ENCODE results near the gene HMX1.

The HMX1 gene

DNA sequence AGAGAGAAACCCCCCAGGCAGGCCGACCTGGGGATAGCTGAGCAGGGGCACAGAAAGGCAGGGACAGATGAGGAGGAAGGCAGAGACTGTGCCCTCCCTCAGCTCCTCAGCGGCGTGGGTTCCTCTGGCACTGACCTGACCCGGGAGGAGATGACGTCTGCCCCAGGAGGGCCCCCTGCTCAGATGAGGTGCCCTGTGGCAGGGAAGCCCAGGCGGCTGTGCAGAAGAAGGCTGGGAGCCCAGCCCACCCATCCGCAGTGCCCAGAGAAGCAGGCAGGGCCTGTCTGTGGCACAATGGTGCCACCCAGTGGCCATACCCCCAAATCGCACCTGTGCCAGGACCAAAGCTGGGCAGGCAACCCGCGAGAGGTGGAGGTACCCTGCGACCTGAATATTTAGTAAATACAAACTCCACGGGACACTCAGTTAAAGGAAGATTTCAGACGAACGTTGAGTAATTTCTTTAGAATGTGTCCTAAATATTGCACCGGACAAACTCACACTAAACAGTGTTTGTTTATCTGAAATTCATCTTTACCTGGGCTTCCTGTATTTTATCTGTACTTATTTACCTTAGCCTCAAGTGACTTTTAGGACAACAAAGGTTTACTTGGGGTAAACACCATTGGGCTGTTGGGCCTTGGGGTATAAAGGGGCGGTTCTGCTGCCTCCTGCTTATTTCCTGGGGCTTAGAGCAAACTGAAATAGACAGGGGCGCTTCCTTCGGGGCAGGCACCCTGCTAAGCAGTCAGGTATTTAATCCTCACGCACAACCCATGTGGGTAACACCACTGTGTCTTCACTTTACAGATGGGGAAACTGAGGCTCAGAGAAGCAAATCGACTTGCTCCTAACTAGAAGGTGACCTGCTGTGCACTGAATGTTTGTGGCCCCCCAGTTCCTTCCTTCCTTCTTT lies 46.5 kb upstream of the HMX1 start:
- H3K27ac ChIP-seq, result no peak overlapping the region
- DNase-seq, result peak; percentile 32 to 66
- no peaks in the 10 kb centered on the region for H3K4me1 ChIP-seq
- TF ChIP-seq, protein P1, sequence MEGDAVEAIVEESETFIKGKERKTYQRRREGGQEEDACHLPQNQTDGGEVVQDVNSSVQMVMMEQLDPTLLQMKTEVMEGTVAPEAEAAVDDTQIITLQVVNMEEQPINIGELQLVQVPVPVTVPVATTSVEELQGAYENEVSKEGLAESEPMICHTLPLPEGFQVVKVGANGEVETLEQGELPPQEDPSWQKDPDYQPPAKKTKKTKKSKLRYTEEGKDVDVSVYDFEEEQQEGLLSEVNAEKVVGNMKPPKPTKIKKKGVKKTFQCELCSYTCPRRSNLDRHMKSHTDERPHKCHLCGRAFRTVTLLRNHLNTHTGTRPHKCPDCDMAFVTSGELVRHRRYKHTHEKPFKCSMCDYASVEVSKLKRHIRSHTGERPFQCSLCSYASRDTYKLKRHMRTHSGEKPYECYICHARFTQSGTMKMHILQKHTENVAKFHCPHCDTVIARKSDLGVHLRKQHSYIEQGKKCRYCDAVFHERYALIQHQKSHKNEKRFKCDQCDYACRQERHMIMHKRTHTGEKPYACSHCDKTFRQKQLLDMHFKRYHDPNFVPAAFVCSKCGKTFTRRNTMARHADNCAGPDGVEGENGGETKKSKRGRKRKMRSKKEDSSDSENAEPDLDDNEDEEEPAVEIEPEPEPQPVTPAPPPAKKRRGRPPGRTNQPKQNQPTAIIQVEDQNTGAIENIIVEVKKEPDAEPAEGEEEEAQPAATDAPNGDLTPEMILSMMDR (IDR thresholded peaks at IDR 0.05), result peak; percentile 43 to 73
- H3K4me3 ChIP-seq, result no peak overlapping the region
- intact Hi-C loops (cut with DNase I; ENCODE audit: low total_unique reads), result no loop called here
- peaks cover 0 to 72% of the 10 kb centered on the region in 2 donors for H3K27me3 ChIP-seq
- H3K9me3 ChIP-seq, result peaks cover 0 to 9% (median 7%) of the 10 kb centered on the region in 3 donors
- H3K36me3 ChIP-seq, result no peaks in the 10 kb centered on the region

DNA sequence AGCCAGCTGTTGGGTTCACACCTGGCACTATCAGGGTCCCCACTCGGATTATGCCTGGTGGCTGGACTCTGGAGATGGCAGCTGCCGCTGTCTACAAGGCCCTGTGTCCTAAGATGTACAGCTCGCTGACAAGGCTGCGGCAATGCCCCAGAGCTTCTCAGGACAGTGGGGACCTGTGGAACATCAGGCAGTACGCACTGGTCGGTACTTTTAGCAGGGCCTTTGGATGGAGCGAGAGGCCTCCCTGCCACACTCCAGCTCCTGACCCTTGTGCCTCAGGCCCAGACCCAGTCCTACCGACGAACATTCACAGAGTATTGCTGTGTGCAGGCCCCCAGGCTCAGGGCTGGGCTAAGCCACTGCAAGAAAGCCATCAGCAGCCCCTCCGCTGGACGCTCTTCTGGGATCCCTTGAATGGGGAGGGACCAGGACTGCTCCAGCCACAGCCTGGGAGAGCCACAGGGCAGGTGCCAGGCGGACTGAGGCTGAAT lies 45.7 kb upstream of the HMX1 start:
- H3K9me3 ChIP-seq, result peaks cover 0 to 1% (median 0%) of the 10 kb centered on the region in 3 donors
- no peaks in the 10 kb centered on the region for H3K36me3 ChIP-seq
- H3K4me1 ChIP-seq, result no peaks in the 10 kb centered on the region
- H3K4me3 ChIP-seq, result no peak overlapping the region
- intact Hi-C loops (cut with DNase I; ENCODE audit: low total_unique reads), result no loop called here
- no peak overlapping the region for H3K27ac ChIP-seq
- DNase-seq, result peak in 1 of 2 donors; percentile 27
- TF ChIP-seq, protein P1 (IDR thresholded peaks at IDR 0.05), result no peak
- H3K27me3 ChIP-seq, result peaks cover 0 to 68% of the 10 kb centered on the region in 2 donors

DNA sequence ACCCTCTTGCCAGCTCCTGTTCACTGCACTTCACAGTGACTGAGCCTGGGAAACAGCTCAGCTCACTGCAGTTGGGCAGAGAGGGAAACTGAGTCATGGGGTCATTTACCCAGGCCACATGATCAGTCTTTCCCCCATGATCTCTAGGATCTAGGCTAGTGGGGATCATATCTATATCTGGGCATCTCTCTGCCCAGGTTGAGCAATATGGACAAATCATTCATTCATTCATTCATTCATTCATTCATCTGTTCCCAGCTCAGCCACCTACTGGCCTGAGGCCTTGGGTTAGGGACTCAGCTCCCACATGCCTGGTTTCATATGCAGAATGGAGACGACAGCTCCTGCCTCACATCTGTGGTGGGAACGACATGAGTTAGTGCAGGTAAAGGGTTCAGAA lies 45.3 kb upstream of the HMX1 start:
- TF ChIP-seq, protein P1 (IDR thresholded peaks at IDR 0.05), result no peak
- intact Hi-C loops (cut with DNase I; ENCODE audit: low total_unique reads), result no loop called here
- no peak overlapping the region for H3K4me3 ChIP-seq
- H3K27me3 ChIP-seq, result peaks cover 0 to 68% of the 10 kb centered on the region in 2 donors
- no peaks in the 10 kb centered on the region for H3K9me3 ChIP-seq
- no peak for DNase-seq
- H3K36me3 ChIP-seq, result no peaks in the 10 kb centered on the region
- H3K4me1 ChIP-seq, result no peaks in the 10 kb centered on the region
- no peak overlapping the region for H3K27ac ChIP-seq

DNA sequence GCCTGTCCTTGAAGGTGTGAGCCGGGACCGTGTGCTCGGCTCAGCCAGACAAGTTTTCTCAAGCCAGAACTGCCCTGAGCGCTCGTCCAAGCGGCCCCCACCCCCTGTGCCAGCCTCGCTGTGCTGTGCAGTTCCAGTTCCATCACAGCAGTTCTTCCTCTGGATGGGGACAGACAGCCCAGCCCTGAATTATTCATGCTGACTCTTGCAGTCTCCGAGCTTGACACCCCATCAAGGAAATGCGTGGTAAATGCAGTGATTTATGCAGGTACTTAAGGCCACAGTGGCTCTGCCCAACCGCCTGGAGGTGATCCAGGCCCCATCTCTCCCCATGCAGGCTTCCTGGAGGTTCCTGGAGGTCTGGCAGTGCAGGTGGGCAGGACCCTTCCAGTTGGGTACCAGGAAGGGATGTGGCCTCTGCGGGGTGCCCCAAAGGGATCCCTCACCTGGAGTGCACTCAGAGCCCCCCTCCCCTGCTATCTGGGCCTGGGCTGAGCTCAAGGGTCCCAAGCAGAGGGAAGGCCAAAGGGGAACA lies 44.8 kb upstream of the HMX1 start:
- TF ChIP-seq, protein P1 (IDR thresholded peaks at IDR 0.05), result no peak
- peak in 1 of 2 donors; percentile 40 for DNase-seq
- Histone ChIP-seq H3K36me3 (no peaks in the 10 kb centered on the region), H3K27me3 (peaks cover 0 to 68% of the 10 kb centered on the region in 2 donors), H3K4me3 (no peak overlapping the region), H3K4me1 (no peaks in the 10 kb centered on the region), H3K9me3 (no peaks in the 10 kb centered on the region), H3K27ac (no peak overlapping the region)
- intact Hi-C loops (cut with DNase I; ENCODE audit: low total_unique reads), result no loop called here

DNA sequence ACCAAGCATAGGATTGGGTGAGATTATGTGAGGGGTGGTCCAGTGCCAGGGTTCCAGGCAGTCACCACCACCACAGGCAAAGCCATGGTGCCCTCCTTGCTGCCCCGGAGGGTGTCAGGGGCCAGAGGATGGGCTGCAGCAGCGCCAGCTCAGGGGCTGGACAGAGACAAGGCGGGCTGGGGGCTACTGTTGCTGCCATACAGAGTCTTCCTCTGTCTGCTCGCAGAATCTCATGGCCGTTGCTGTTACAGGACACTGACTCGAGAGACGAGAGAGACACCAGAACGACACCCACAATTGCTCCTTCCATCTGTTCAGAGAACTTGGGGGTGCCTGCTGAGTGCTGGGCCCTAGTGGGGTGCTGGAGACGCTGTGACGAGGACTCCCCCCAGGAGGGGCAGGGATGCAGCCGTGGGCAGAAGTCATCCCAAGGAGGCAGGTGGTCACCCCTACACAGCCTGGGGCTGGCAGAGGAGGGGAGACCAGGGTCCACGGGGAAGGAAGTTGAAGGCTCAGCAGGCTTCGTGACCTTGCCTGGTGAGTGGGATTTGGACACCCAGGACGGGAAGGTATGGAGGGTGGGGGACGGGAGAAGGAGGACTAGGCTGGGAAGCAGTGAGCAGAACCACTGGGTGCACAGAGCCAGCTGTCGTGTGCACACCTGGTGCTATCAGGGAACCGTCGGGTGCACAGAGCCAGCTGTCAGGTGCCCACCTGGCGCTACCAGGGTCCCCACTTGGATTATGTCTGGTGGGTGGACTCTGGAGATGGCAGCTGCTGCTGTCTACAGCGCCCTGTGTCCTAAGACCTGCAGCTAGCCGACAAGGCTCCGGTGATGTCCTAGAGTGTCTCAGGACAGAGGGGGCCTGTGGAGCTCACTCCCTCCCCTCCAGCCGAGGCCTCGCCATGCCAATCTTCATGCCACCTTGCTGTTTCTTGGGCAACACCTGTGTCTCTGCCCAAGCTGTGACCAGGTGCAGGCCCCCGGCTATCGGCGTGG lies 43.9 kb upstream of the HMX1 start:
- intact Hi-C loops (cut with DNase I; ENCODE audit: low total_unique reads), result no loop called here
- peak; percentile 9 to 57 for DNase-seq
- no peak overlapping the region for H3K4me3 ChIP-seq
- no peak overlapping the region for H3K27ac ChIP-seq
- no peaks in the 10 kb centered on the region for H3K4me1 ChIP-seq
- TF ChIP-seq, protein P1 (IDR thresholded peaks at IDR 0.05), result no peak
- H3K36me3 ChIP-seq, result no peaks in the 10 kb centered on the region
- peaks cover 0 to 60% of the 10 kb centered on the region in 2 donors for H3K27me3 ChIP-seq
- no peaks in the 10 kb centered on the region for H3K9me3 ChIP-seq

Measured in tibial artery (tissue), 4 donors.